ENCODE measurements around the gene PCDH12.

PCDH12 gene

GRCh38 chr5:141935538-141935937, 22.5 kb downstream of the PCDH12 start:
- H3K27ac ChIP-seq: no peak overlapping the region
- no peak for TF ChIP-seq ZFX (IDR thresholded peaks at IDR 0.05)
- TF ChIP-seq, protein P1, sequence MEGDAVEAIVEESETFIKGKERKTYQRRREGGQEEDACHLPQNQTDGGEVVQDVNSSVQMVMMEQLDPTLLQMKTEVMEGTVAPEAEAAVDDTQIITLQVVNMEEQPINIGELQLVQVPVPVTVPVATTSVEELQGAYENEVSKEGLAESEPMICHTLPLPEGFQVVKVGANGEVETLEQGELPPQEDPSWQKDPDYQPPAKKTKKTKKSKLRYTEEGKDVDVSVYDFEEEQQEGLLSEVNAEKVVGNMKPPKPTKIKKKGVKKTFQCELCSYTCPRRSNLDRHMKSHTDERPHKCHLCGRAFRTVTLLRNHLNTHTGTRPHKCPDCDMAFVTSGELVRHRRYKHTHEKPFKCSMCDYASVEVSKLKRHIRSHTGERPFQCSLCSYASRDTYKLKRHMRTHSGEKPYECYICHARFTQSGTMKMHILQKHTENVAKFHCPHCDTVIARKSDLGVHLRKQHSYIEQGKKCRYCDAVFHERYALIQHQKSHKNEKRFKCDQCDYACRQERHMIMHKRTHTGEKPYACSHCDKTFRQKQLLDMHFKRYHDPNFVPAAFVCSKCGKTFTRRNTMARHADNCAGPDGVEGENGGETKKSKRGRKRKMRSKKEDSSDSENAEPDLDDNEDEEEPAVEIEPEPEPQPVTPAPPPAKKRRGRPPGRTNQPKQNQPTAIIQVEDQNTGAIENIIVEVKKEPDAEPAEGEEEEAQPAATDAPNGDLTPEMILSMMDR (conservative IDR thresholded peaks at IDR 0.05): no peak

- TF ChIP-seq, protein P1 (conservative IDR thresholded peaks at IDR 0.05): no peak
- TF ChIP-seq ZFX (IDR thresholded peaks at IDR 0.05): no peak
- no peak overlapping the region for H3K27ac ChIP-seq
Observed at GRCh38 chr5:141934099-141934844, 23.7 kb downstream of the PCDH12 start.

DNA sequence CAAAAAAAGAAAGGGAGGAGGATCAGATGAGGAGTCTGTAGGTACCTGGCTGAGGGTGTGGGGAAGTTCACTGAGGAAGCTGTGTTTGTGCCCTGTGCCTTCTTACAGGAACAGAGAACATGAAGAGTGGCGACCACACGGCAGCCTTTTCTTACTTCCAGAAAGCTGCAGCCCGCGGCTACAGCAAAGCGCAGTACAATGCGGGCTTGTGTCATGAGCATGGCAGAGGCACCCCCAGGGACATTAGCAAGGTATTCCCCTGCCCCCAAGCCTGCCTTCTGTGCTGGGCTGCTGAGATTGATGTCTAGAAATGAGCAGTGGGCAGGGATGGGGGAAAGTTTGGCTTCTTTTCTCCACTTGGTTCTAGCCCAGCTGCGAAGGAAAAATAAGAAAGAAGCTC, 24.9 kb downstream of the PCDH12 start:
- H3K27ac ChIP-seq: no peak overlapping the region
- TF ChIP-seq ZFX (IDR thresholded peaks at IDR 0.05): no peak
- TF ChIP-seq, protein P1 (conservative IDR thresholded peaks at IDR 0.05): no peak

- no peak for TF ChIP-seq ZFX (IDR thresholded peaks at IDR 0.05)
- TF ChIP-seq, protein P1 (conservative IDR thresholded peaks at IDR 0.05): no peak
- no peak overlapping the region for H3K27ac ChIP-seq
Observed at GRCh38 chr5:141931694-141932093, 26.3 kb downstream of the PCDH12 start.

DNA sequence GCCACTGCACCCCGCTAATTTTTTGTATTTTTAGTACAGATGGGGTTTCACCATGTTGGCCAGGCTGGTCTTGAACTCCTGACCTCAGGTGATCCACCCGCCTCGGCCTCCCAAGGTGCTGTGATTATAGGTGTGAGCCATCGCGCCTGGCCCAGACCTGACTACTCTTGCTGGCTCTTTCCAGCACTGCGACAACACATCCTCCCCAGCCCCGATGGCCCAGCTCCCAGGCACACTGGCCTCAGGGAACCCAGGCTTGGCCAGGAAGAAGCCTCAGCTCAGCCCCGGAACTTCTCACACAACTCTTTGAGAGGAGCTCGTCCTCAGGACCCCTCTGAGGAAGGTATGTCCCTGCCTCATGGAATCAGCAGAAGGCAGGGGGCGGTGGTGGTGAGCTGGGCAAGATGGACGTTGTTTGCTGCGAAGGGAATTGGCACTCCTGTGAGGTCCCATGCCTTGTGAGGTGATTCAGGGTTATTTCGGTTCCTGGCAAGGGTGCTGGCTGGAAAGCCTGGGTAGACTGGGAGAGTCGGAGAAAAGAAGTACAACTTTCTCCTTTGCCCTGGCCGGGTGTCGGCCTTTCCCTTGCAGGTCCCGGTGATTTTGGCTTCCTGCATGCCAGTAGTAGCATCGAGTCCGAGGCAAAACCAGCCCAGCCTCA, 28.5 kb downstream of the PCDH12 start:
- no peak for TF ChIP-seq ZFX (IDR thresholded peaks at IDR 0.05)
- TF ChIP-seq, protein P1 (conservative IDR thresholded peaks at IDR 0.05): no peak
- no peak overlapping the region for H3K27ac ChIP-seq

GRCh38 chr5:141928051-141928450, 30.0 kb downstream of the PCDH12 start:
- no peak overlapping the region for H3K27ac ChIP-seq
- TF ChIP-seq ZFX (IDR thresholded peaks at IDR 0.05): no peak
- TF ChIP-seq, protein P1 (conservative IDR thresholded peaks at IDR 0.05): no peak

DNA sequence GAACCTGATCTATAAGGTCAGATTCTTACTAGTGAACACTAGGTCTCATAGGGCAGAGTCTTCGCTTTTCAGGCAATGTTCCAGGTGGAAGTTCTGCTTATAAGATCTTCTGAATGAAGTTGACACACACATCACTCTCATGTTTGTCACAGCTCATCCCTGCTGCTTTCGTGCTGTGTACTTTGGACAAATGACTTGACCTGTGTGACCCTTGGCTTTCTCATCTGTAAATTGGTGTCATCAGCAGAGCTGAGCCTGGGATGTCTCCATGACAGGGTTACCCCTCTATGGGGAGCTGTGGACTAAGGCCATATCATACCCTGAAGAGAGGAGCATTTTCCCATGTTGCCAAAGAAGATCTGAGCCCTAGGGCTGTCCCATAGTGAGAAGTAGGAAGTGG, 31.6 kb downstream of the PCDH12 start:
- no peak overlapping the region for H3K27ac ChIP-seq
- no peak for TF ChIP-seq ZFX (IDR thresholded peaks at IDR 0.05)
- TF ChIP-seq, protein P1 (conservative IDR thresholded peaks at IDR 0.05): no peak

All from C4-2B (cell line).